Stimulated activated CD4-positive, alpha-beta T cell treated with anti-CD3 and anti-CD28 coated beads, Interleukin-2, amount 100 ng/mL, for 4 hours (primary cell): ENCODE data around the gene ASPSCR1.

ENCODE experiments used
- DNase-seq: peaks from one replicate; pipeline ENCODE4 v3.0.0-alpha.2; 2020; ENCODE audit warnings: low read depth

Gene ASPSCR1

DNA sequence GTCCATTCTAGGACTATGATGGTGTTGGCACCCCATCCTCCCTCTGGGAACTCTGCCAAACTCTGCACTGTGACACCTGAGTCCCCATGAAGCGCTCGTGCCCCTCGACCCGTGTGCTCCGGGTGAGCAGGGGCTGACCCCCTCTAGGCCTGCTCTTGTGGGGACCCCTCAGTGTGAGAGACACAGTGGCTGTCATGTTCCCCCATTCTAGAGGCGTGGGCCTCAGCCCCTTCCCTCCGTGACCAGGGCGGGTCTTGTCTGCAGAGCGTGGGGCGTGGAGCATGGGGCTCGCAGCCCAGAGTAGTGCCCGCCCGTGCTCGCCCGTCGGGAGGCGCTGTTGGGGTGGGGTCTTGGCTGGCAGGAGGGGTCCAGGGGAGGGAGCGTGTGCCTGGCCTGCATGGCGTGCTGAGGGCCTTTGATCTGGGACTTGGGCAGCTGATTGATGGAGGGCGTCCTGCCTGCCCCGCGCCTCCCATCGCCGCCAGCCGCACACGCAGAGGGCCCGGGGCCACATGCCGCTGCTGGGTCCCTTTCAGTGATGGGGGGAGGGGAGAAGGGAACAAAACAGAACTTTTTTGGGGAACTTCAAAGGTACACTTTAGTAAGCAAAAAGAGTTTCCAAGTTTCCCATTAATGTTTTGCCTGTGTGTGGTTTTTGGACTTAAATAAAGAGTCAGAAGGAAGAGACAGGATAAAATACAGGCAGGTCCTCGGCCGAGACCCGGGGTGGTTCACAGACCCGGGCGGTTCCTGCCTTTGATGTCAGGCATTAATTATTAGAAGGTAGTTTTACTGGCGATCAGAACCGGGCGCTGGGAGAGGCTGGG, 22.8 kb downstream of the ASPSCR1 start:
- no peak for DNase-seq

- no peak for DNase-seq
Measured at GRCh38 chr17:82000803-82001570, 23.6 kb downstream of the ASPSCR1 start.

DNA sequence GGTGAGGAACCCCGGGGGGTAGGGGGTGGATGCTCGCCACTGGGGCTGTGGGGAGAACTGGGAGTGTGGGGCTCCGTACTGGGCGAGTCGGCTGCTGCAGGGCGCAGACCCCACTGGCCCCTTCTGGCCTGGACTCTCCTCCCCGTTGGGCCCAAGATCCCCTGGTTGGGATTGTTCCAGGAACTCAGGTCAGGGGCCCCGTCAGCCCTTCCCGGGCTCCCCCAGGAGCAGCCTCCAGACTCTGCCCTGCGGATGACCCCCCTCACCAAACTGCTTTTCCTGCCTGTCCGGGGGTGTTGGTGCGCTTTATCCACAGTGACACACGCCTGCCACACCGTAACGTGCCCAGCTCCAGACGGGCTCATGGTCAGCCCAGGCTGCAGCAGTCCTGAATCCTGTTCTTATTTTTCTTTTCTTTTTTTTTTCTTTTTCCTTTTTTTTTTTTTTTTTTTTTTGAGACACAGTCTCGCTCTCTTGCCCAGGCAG, 24.2 kb downstream of the ASPSCR1 start:
- no peak for DNase-seq

GRCh38 chr17:82003411-82004381, 26.3 kb downstream of the ASPSCR1 start:
- no peak for DNase-seq

- DNase-seq = no peak
Measured at GRCh38 chr17:82004517-82005455, 27.4 kb downstream of the ASPSCR1 start.

DNA sequence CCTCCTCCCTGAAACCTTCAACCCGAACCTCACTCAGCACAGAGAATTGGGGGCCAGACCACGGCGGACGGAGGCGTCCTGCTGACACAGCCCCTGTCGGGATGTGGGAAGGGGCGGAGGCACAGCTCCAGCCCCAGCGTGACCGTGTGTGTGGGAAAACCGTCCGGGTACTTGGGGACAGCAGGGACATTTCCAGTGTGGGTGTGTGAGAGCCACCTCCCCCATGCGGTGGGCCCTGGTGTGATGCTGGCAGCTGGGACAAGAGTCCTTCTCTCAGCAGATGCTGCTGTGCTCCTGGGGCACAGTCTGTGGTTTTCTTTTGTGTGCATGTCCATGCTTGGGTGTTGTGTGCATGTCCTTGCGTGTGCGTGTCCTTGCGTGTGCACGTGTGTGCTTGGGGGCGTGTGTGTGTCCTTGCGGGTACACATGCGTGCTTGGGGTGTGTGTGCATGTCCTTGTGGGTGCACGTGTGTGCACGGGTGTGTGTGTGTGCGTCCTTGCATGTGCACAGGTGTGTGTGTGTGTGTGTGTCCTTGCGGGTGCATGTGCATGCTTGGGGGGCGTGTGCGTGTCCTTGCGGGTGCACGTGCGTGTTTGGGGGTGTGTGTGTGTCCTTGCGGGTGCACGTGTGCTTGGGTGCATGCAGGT, 28.4 kb downstream of the ASPSCR1 start:
- no peak for DNase-seq

DNA sequence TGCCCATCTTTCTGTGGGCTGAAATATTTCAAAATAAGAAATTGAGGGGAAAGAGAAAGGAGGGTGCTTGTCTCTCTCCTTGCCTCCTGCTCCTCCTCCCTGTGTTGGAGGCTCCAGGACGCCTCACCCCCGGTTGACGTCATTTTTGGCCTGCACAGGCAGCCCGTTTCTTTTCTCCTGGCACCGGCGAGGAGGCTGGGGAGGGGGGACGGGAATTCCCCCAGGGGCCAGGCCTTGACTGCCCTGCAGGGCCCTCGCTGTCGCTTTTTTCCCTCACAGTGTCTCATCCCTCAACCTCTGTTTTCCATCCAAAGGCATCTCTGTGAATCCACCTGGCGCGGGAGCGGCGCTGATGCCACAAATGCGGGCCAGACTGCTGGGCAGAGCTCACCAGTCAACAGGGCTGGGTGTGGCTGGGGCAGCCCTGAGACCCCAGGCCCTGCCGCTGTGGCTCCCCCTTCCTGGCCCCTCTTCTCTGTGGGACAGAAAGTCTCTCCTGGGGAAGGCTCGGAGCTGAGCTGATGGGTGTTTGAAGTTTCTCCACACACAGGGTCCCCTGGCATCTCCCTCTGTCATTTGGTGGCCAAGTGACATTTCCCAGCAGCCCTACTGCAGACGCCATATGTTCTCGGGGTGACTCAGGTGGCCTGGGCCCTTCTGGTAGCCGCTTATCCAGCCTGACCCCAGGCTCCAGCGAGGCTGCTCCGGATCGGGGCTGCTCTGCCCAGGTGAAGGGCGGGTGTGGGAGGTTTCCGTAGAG, 29.2 kb downstream of the ASPSCR1 start:
- DNase-seq = no peak

DNA sequence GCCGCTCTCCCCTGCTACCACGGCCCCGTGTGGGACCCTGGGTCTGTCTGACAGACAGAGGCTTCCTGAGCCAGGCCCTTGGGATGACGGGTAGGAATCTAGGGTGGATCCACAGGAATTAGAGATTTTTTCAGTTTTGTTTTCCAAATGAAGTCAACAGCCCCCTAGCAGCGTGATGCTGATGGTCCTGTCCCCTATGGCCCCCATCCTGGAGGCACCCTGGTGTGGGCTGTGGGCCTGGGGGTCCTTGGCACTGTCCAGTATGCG, 29.7 kb downstream of the ASPSCR1 start:
- no peak for DNase-seq

DNA sequence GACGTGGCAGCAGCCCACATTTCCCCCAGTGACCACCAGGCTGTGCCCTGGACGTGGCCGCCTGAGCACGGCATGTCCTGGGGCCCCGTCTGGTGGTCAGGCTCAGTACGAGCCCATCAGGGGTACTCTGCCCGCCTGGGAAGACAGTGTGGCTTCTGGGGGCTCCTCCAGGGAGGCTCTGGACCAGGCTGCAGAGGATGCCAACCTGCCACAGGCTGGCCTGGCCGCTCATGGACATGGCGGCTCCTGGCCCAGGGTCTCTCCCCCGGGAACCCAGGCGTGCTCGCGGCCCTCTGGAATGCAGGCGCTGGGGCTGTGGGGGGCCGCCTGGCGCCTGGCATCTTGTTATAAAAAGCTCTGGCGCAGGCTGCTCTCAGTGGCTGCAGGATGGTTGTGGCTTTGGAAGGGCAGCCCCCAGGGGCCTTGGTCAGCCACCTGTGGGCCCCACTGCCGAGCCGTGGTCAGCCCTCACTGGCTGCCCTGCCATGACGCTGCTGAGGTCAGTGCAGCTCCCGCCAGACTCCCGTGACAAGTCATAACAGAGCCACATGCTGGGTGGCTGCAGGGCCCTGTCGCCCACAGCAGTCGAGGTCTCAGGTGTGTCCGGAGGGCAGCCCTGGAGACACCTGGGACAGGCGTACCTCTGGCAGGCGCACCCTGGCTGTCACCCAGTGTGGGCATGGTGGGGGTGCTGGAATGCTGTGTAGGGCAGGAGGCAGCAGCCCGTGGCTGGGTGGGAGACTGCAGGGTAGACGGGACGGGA, 30.2 kb downstream of the ASPSCR1 start:
- DNase-seq = no peak

GRCh38 chr17:82008258-82008940, 31.0 kb downstream of the ASPSCR1 start:
- DNase-seq = no peak

DNA sequence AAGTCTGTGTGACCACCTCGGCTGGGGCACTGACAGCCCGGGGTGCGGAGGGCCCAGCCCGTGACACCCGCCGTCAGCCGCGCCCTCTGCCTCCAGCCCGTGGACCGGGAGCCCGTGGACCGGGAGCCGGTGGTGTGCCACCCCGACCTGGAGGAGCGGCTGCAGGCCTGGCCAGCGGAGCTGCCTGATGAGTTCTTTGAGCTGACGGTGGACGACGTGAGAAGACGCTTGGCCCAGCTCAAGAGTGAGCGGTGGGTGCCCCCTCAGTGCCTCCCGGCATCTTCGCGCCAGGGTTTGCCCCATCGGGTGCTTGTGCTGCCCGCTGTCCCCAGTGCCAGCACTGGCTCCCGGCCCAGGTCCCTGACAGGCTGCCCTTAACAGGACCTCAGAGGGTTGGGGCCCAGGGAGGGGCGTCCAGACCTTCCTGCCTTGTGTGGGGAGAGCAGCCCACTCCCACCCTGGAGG, 31.5 kb downstream of the ASPSCR1 start:
- DNase-seq = no peak

GRCh38 chr17:82009413-82009812, 32.0 kb downstream of the ASPSCR1 start:
- DNase-seq = no peak

DNA sequence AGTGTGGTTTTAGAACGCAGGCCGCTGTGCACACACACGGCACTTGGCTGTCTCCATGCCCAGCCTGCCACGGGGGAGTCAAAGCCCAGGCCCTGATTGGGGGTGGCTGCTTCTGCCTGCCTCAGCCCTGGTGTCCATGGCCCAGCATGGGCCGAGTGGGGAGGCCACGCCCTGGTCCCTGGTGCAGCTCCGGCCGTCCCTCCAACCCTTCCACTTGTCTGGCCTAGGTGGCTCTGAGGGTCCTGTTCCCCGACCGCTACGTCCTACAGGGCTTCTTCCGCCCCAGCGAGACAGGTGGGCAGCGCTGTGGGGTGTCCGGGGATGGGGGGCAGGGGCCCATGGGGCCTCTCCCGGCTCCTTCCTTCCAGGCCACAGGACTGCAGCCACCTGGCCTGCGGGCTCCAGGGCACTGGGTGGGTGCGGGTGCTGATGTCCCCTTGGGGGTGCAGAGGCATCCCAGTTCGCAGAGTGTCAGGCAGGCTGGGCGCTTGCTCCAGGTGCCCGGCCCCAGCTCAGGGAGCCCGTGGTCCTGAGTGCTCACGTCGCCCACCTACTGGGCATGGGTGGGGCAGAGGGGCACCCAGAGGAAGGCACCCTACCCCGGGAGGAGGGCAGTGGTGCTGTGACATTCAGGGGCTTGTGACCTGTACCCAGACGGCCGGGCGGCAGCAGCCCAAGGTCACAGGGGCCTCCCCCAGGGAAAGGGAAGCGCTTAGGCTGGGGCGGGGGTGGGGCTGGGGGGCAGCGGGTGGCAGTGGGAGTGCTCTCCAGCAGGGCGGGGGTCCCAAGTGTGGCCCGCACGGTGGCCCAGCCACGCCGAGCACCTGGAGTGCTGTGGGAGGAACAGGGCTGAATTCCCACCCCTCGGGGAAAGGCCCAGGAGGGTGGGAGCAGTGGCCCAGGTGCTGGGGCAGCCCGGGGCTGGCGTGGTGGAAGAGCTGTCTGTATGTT, 33.4 kb downstream of the ASPSCR1 start:
- no peak for DNase-seq

DNA sequence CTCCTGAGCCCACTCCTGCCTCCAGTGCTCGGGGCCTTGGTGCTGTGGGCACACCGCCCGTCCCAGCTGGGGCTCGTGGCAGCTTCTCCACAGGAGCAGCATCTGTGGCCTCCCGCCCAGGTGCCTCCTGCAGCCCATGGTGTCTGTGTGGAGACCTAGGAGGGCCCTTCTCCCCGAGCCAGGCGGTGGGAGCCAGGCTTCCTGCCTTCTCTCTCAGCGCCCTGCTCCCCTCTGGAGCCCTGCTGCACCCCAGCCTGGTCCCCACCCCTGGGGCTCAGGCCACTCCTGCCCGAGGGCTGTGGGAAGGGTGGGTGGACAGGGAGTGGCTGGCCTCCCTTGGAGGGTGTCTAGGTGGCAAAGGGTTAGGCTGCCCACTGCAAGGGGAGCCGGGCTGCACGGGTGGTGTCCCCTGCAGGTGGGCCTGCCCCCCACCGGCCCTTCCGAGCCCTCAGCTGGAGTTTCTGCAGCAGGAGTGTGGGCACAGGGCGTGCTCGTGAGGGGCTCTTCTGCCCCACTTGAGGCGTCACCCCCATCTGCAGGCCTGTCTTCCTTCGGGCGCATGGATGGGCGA, 34.3 kb downstream of the ASPSCR1 start:
- DNase-seq = no peak

GRCh38 chr17:82012261-82012639, 34.8 kb downstream of the ASPSCR1 start:
- DNase-seq = no peak

GRCh38 chr17:82012640-82013295, 35.3 kb downstream of the ASPSCR1 start:
- no peak for DNase-seq
